Lung (tissue), 12 donors: ENCODE data around the gene SLC15A3. TPM values are rescaled to one million over a fixed set of nuclear protein-coding genes. Genes with fewer than 3 reads are reported as not detected.
"Not testable (repeated sequence)": the region's sequence is repeated elsewhere in the genome, so short reads cannot be mapped to it uniquely, and the experiment has no call there.

ENCODE experiments used
- ATAC-seq: fragments of 200-7000 bp; cut with Tn5 transposase; one replicate; pipeline ENCODE4 v1.9.1; 2020; ENCODE audit warnings: moderate number of reproducible peaks; ENCODE audit not compliant: insufficient read depth, low FRiP score
- DNase-seq, 3 donors: peaks; one replicate each; pipeline ENCODE4 v3.0.0-alpha.2; 2013 to 2017
- H3K27ac ChIP-seq, 2 donors: one replicate each; pipeline ENCODE4 v1.5.1; 2013; ENCODE audit warnings: mild to moderate bottlenecking in 2 of 2, moderate library complexity in 2 of 2, control low read depth in 1 of 2, inconsistent platforms in 1 of 2, low read depth in 1 of 2, low read length in 1 of 2
- H3K27me3 ChIP-seq, 3 donors: one replicate each; pipeline ENCODE4 v1.5.1; 2013; ENCODE audit warnings: low read length in 2 of 3; ENCODE audit not compliant: control insufficient read depth in 3 of 3, insufficient read depth in 3 of 3
- H3K36me3 ChIP-seq, 4 donors: one replicate each; pipeline ENCODE4 v1.5.1; 2013; ENCODE audit warnings: low read length in 4 of 4, mild to moderate bottlenecking in 1 of 4, moderate library complexity in 1 of 4; ENCODE audit not compliant: control insufficient read depth in 4 of 4, insufficient read depth in 4 of 4
- H3K4me1 ChIP-seq, 5 donors: one replicate each; pipeline ENCODE4 v1.5.1; 2013; ENCODE audit warnings: low read length in 5 of 5, mild to moderate bottlenecking in 2 of 5, moderate library complexity in 1 of 5; ENCODE audit not compliant: control insufficient read depth in 5 of 5, insufficient read depth in 5 of 5
- H3K4me3 ChIP-seq: one replicate; pipeline ENCODE4 v1.5.1; 2013; ENCODE audit warnings: mild to moderate bottlenecking, control low read depth, moderate library complexity
- H3K9ac ChIP-seq, 2 donors: one replicate each; pipeline ENCODE4 v1.5.1; 2013; ENCODE audit warnings: low read length in 2 of 2, control low read depth in 1 of 2; ENCODE audit not compliant: insufficient read depth in 1 of 2
- H3K9me3 ChIP-seq, 4 donors: one replicate each; pipeline ENCODE4 v1.5.1; 2013; ENCODE audit warnings: low read length in 3 of 4, mild to moderate bottlenecking in 1 of 4, moderate library complexity in 1 of 4; ENCODE audit not compliant: control insufficient read depth in 4 of 4, insufficient read depth in 3 of 4
- CTCF ChIP-seq: IDR thresholded peaks from 2 replicates; pipeline ENCODE4 v1.5.1; 2012; ENCODE audit warnings: mild to moderate bottlenecking; ENCODE audit errors: control extremely low read depth, extremely low read depth
- WGBS, 2 donors: extraction: QIAGEN DNeasy Blood & Tissue Kit; methylation state at CpG; one replicate each; pipeline ENCODE4 v1.1.7; 2013; 5-methylcytosine and 5-hydroxymethylcytosine counted together
- polyA plus RNA-seq, 2 donors: library from polyadenylated mRNA; stranded (reverse); fragments of 200-250 nt; gene quantifications; one replicate each; pipeline ENCODE4 v1.2.1, GENCODE V29; 2013
- total RNA-seq, 2 donors: library from RNA; depleted of rRNA in 1 of 2; stranded (reverse); fragments of >200 nt in 1 of 2; gene quantifications; one replicate each; pipeline ENCODE4 v1.2.1, GENCODE V29; 2014 to 2021
- donor health status: control.
- donor health status: control.
- donor health status: Bipolar disorder and iron deficiency.
- donor health status: healthy.
- donor health status: DM: yes; HTN: yes; CAD: no.

The SLC15A3 gene
- total and polyA plus RNA-seq, 4 donors = 29.9 to 166 (median 98.6) TPM

GRCh38 chr11:60974726-60975125 lies 22.8 kb upstream of the SLC15A3 start:
- H3K4me1 ChIP-seq = no peaks in the 10 kb centered on the region
- no peaks in the 10 kb centered on the region for H3K9me3 ChIP-seq
- TF ChIP-seq CTCF = no peak
- H3K4me3 ChIP-seq = no peak overlapping the region
- no peak overlapping the region for H3K27ac ChIP-seq
- WGBS, 2 donors = 89 to 94% methylated on average over 6 of the region's 6 CpGs
- H3K36me3 ChIP-seq = no peaks in the 10 kb centered on the region
- no peaks in the 10 kb centered on the region for H3K27me3 ChIP-seq
- ATAC-seq (no peak), DNase-seq (no peak)
- no peak overlapping the region for H3K9ac ChIP-seq

- not testable (repeated sequence) for H3K4me3 ChIP-seq, H3K9ac ChIP-seq, ATAC-seq, H3K36me3 ChIP-seq, H3K4me1 ChIP-seq, H3K9me3 ChIP-seq, DNase-seq, H3K27ac ChIP-seq, H3K27me3 ChIP-seq
- WGBS, 2 donors = 83 to 89% methylated on average over 13 of the region's 13 CpGs
Measured at GRCh38 chr11:60974316-60974715, 22.3 kb upstream of the SLC15A3 start.

GRCh38 chr11:60973699-60974098 lies 21.7 kb upstream of the SLC15A3 start:
- DNase-seq (no peak), ATAC-seq (no peak)
- Histone ChIP-seq H3K9me3 (no peaks in the 10 kb centered on the region), H3K27ac (no peak overlapping the region), H3K4me3 (no peak overlapping the region), H3K36me3 (no peaks in the 10 kb centered on the region), H3K27me3 (no peaks in the 10 kb centered on the region), H3K9ac (no peak overlapping the region), H3K4me1 (no peaks in the 10 kb centered on the region)
- TF ChIP-seq CTCF = no peak
- WGBS, 2 donors = 83 to 93% methylated on average over 6 of the region's 6 CpGs

GRCh38 chr11:60972182-60973030 lies 20.4 kb upstream of the SLC15A3 start:
- DNase-seq (no peak), ATAC-seq (no peak)
- Histone ChIP-seq H3K9me3 (no peaks in the 10 kb centered on the region), H3K4me1 (no peaks in the 10 kb centered on the region), H3K36me3 (no peaks in the 10 kb centered on the region), H3K27ac (no peak overlapping the region), H3K27me3 (no peaks in the 10 kb centered on the region), H3K4me3 (no peak overlapping the region), H3K9ac (no peak overlapping the region)
- 82 to 85% methylated on average over 15 of the region's 15 CpGs for WGBS, 2 donors
- TF ChIP-seq CTCF = no peak
